GM23338 (cell line): ENCODE results near the gene GDPD1. TPM values are rescaled to one million over a fixed set of nuclear protein-coding genes. Genes with fewer than 3 reads are reported as not detected.

Experiments
- ATAC-seq: fragments of 200-7000 bp; cut with Tn5 transposase; 3 replicates; pipeline ENCODE4 v1.9.1; 2020
- DNase-seq: peaks from one replicate; pipeline ENCODE4 v3.0.0-alpha.2; 2015; ENCODE audit warnings: low spot score
- H2AFZ ChIP-seq: fragments of 200-600 bp; sonication (generic); 2 replicates; pipeline ENCODE4 v1.8.0; 2016; ENCODE audit warnings: antibody characterized with exemption, mild to moderate bottlenecking, moderate library complexity
- H3F3A ChIP-seq: fragments of 200-600 bp; sonication (generic); replicated peaks from 2 replicates; pipeline ENCODE4 v1.8.0; 2017; ENCODE audit warnings: antibody characterized with exemption, mixed run types, low read depth
- H3K27ac ChIP-seq: fragments of 200-600 bp; sonication (generic); 2 replicates; pipeline ENCODE4 v1.6.1; 2016; ENCODE audit warnings: low read depth
- H3K27me3 ChIP-seq: fragments of 200-600 bp; sonication (generic); 2 replicates; pipeline ENCODE4 v1.8.0; 2016; ENCODE audit warnings: mild to moderate bottlenecking, mixed run types, moderate library complexity; ENCODE audit not compliant: insufficient read depth
- H3K36me3 ChIP-seq: fragments of 200-600 bp; sonication (generic); 2 replicates; pipeline ENCODE4 v1.8.0; 2016; ENCODE audit warnings: mild to moderate bottlenecking; ENCODE audit not compliant: insufficient read depth
- H3K4me1 ChIP-seq: fragments of 200-600 bp; sonication (generic); 2 replicates; pipeline ENCODE4 v1.8.0; 2016; ENCODE audit warnings: mild to moderate bottlenecking, moderate library complexity; ENCODE audit not compliant: insufficient read depth
- H3K4me2 ChIP-seq: fragments of 200-600 bp; sonication (generic); 2 replicates; pipeline ENCODE4 v1.7.1; 2017; ENCODE audit warnings: mixed run types
- H3K4me3 ChIP-seq: fragments of 200-600 bp; sonication (generic); 2 replicates; pipeline ENCODE4 v1.6.1; 2016; ENCODE audit warnings: mixed run types
- H3K79me2 ChIP-seq: fragments of 200-600 bp; sonication (generic); replicated peaks from 2 replicates; pipeline ENCODE4 v1.8.0; 2017; ENCODE audit warnings: mild to moderate bottlenecking; ENCODE audit not compliant: insufficient read depth
- H3K9me2 ChIP-seq: fragments of 200-600 bp; sonication (generic); 2 replicates; pipeline ENCODE4 v1.8.0; 2017; ENCODE audit not compliant: insufficient read depth
- H4K20me1 ChIP-seq: fragments of 200-600 bp; sonication (generic); replicated peaks from 2 replicates; pipeline ENCODE4 v1.8.0; 2017; ENCODE audit warnings: mild to moderate bottlenecking; ENCODE audit not compliant: insufficient read depth
- H3K27ac Mint-ChIP-seq: 2 replicates; pipeline ENCODE4 v1.8.0; 2020; ENCODE audit warnings: inconsistent platforms, mild to moderate bottlenecking, moderate library complexity, mixed read lengths
- H3K27me3 Mint-ChIP-seq: 3 replicates; pipeline ENCODE4 v1.8.0; 2022; ENCODE audit warnings: low read depth, mild to moderate bottlenecking, moderate library complexity, mixed read lengths, inconsistent platforms; ENCODE audit not compliant: insufficient read depth, poor library complexity
- H3K36me3 Mint-ChIP-seq: 3 replicates; pipeline ENCODE4 v1.8.0; 2021; ENCODE audit warnings: low read depth, mild to moderate bottlenecking, inconsistent platforms, moderate library complexity, mixed read lengths
- H3K4me1 Mint-ChIP-seq: 3 replicates; pipeline ENCODE4 v1.8.0; 2020; ENCODE audit warnings: mild to moderate bottlenecking, inconsistent platforms, mixed read lengths
- H3K4me3 Mint-ChIP-seq: 3 replicates; pipeline ENCODE4 v1.8.0; 2021; ENCODE audit warnings: moderate library complexity, mild to moderate bottlenecking, inconsistent platforms, mixed read lengths
- H3K9me3 Mint-ChIP-seq: 3 replicates; pipeline ENCODE4 v1.8.0; 2020; ENCODE audit warnings: moderate library complexity, mild to moderate bottlenecking, inconsistent platforms, mixed read lengths
- EZH2 ChIP-seq: fragments of 200-600 bp; sonication (generic); IDR thresholded peaks from one replicate; pipeline ENCODE4 v1.8.0; 2017; ENCODE audit warnings: antibody characterized with exemption, mild to moderate bottlenecking, low read depth; ENCODE audit not compliant: unreplicated experiment
- REST ChIP-seq: IDR thresholded peaks from one replicate; pipeline ENCODE4 v1.6.1; 2018; ENCODE audit warnings: antibody characterized with exemption; ENCODE audit not compliant: unreplicated experiment
- STAT1 ChIP-seq: IDR thresholded peaks from one replicate; pipeline ENCODE4 v1.6.1; 2016; ENCODE audit warnings: antibody characterized with exemption; ENCODE audit not compliant: unreplicated experiment
- ZNF114 ChIP-seq: fragments of 250-450 bp; sonication (Bioruptor Pico); IDR thresholded peaks from 2 replicates; pipeline ENCODE4 v1.5.0; 2020; ENCODE audit warnings: mild to moderate bottlenecking, moderate library complexity
- ZNF331 ChIP-seq: fragments of 250-450 bp; sonication (Bioruptor Pico); IDR thresholded peaks from 2 replicates; pipeline ENCODE4 v1.5.0; 2020; ENCODE audit warnings: low read depth, mild to moderate bottlenecking, moderate library complexity
- polyA plus RNA-seq: library from polyadenylated mRNA; unstranded; fragments of >200 nt; fragmentation: Nextera tagmentation; extraction: Ambion mirVana; gene quantifications from 2 replicates; pipeline ENCODE4 v1.2.1, GENCODE V29; 2016
- total RNA-seq: library from RNA; depleted of rRNA; stranded (reverse); fragments of >200 nt; shearing (Covaris generic); gene quantifications from 2 replicates; pipeline ENCODE4 v1.2.3, GENCODE V29; 2014
- TF ChIP-seq, protein P1 (sequence below): fragments of 250-450 bp; sonication (Bioruptor Pico); IDR thresholded peaks from 2 replicates; pipeline ENCODE4 v1.5.0; 2020; ENCODE audit warnings: mild to moderate bottlenecking, moderate library complexity

Gene GDPD1
- total and polyA plus RNA-seq, 2 experiments from 2014 or later: 6.8 to 7.8 TPM

DNA sequence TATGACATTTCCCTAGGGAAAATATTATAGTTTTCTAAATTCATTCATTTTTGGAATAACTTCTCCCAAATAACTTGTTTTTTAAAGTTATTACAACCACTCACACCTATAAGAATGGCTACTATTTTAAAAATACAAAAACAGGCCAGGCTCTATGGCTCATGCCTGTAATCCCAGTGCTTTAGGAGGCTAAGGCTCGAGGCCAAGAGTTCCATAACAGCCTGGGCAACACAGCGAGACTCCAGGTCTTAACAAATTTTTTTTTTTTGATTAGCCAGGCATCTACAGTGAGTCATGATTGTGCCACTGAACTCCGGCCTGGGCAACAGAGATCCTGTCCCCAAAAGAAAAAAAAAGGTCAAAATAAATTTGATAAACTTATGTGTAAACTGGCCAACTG is 67.6 kb downstream of the GDPD1 start (continued):
- TF ChIP-seq, protein P1, sequence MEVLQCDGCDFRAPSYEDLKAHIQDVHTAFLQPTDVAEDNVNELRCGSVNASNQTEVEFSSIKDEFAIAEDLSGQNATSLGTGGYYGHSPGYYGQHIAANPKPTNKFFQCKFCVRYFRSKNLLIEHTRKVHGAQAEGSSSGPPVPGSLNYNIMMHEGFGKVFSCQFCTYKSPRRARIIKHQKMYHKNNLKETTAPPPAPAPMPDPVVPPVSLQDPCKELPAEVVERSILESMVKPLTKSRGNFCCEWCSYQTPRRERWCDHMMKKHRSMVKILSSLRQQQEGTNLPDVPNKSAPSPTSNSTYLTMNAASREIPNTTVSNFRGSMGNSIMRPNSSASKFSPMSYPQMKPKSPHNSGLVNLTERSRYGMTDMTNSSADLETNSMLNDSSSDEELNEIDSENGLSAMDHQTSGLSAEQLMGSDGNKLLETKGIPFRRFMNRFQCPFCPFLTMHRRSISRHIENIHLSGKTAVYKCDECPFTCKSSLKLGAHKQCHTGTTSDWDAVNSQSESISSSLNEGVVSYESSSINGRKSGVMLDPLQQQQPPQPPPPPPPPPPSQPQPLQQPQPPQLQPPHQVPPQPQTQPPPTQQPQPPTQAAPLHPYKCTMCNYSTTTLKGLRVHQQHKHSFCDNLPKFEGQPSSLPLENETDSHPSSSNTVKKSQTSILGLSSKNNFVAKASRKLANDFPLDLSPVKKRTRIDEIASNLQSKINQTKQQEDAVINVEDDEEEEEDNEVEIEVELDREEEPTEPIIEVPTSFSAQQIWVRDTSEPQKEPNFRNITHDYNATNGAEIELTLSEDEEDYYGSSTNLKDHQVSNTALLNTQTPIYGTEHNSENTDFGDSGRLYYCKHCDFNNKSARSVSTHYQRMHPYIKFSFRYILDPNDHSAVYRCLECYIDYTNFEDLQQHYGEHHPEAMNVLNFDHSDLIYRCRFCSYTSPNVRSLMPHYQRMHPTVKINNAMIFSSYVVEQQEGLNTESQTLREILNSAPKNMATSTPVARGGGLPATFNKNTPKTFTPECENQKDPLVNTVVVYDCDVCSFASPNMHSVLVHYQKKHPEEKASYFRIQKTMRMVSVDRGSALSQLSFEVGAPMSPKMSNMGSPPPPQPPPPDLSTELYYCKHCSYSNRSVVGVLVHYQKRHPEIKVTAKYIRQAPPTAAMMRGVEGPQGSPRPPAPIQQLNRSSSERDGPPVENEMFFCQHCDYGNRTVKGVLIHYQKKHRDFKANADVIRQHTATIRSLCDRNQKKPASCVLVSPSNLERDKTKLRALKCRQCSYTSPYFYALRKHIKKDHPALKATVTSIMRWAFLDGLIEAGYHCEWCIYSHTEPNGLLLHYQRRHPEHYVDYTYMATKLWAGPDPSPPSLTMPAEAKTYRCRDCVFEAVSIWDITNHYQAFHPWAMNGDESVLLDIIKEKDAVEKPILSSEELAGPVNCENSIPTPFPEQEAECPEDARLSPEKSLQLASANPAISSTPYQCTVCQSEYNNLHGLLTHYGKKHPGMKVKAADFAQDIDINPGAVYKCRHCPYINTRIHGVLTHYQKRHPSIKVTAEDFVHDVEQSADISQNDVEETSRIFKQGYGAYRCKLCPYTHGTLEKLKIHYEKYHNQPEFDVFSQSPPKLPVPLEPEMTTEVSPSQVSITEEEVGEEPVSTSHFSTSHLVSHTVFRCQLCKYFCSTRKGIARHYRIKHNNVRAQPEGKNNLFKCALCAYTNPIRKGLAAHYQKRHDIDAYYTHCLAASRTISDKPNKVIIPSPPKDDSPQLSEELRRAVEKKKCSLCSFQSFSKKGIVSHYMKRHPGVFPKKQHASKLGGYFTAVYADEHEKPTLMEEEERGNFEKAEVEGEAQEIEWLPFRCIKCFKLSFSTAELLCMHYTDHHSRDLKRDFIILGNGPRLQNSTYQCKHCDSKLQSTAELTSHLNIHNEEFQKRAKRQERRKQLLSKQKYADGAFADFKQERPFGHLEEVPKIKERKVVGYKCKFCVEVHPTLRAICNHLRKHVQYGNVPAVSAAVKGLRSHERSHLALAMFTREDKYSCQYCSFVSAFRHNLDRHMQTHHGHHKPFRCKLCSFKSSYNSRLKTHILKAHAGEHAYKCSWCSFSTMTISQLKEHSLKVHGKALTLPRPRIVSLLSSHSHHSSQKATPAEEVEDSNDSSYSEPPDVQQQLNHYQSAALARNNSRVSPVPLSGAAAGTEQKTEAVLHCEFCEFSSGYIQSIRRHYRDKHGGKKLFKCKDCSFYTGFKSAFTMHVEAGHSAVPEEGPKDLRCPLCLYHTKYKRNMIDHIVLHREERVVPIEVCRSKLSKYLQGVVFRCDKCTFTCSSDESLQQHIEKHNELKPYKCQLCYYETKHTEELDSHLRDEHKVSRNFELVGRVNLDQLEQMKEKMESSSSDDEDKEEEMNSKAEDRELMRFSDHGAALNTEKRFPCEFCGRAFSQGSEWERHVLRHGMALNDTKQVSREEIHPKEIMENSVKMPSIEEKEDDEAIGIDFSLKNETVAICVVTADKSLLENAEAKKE: no peak
- TF ChIP-seq ZNF114 (CRISPR knock-in tag) (no peak), ZNF331 (CRISPR knock-in tag) (no peak), STAT1 (no peak)

DNA sequence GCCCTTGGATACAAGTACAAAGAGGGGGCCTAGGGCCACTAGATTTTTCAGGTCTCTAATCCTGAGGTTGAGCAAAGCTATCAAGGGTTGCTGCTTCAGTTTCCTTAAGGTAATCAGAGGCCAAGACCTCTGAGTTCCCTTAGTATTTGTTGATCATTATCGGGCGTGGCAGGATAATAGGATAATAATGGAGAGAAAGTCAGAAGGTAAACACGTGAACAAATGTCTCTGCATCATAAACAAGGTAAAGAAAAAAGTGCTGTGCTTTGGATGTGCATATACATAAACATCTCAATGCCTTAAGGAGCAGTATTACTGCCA is 69.6 kb downstream of the GDPD1 start:
- Mint-ChIP-seq H3K4me3 (peak overlapping the region; percentile 35; the same call in 1 of the 3 replicates), H3K4me1 (peaks cover 15% of the 10 kb centered on the region), H3K27me3 (peaks cover 10% of the 10 kb centered on the region), H3K36me3 (no peaks in the 10 kb centered on the region), H3K9me3 (0 out of 3 replicates have a peak, but pooled peaks cover 3% of the 10 kb centered on the region), H3K27ac (no peak overlapping the region; the same call in 1 of the 2 replicates)
- H3K36me3 ChIP-seq: no peaks in the 10 kb centered on the region
- ATAC-seq (no peak; the same call in 2 of the 3 replicates), DNase-seq (no peak)
- H3K4me3 ChIP-seq: peak overlapping the region; percentile 14; the same call in 1 of the 2 replicates
- no peaks in the 10 kb centered on the region for H3F3A ChIP-seq
- H3K27me3 ChIP-seq: peaks cover 33% of the 10 kb centered on the region
- H2AFZ ChIP-seq: no peak overlapping the region
- no peaks in the 10 kb centered on the region for H4K20me1 ChIP-seq
- peaks cover 6% of the 10 kb centered on the region; the same call in 1 of the 2 replicates for H3K4me1 ChIP-seq
- no peak overlapping the region for H3K27ac ChIP-seq
- H3K9me2 ChIP-seq: no peaks in the 10 kb centered on the region
- H3K79me2 ChIP-seq: no peaks in the 10 kb centered on the region
- H3K4me2 ChIP-seq: peak overlapping the region; percentile 66
- no peak for TF ChIP-seq REST
- TF ChIP-seq, protein P1: no peak
- no peak for TF ChIP-seq ZNF114 (CRISPR knock-in tag)
- TF ChIP-seq STAT1: no peak
- TF ChIP-seq EZH2: no peak
